Astrocyte (in vitro differentiated cells and primary cell): ENCODE results near the gene CD22. TPM values are rescaled to one million over a fixed set of nuclear protein-coding genes. Genes with fewer than 3 reads are reported as not detected.
"Not testable (repeated sequence)": the region's sequence is repeated elsewhere in the genome, so short reads cannot be mapped to it uniquely, and the experiment has no call there.

Experiments
- DNase-seq: peaks from one replicate; pipeline ENCODE4 v3.0.0-alpha.2; 2010; ENCODE audit warnings: low read depth
- FAIRE-seq: peaks from 2 replicates; lab custom pipeline; 2011; peaks lifted over from hg19 to GRCh38; lab: Jason Lieb, UNC
- H2AFZ ChIP-seq: 2 replicates; pipeline ENCODE4 v1.6.0; 2012; ENCODE audit warnings: low read depth, low read length, inconsistent platforms
- H3K27ac ChIP-seq: 2 replicates; pipeline ENCODE4 v1.5.1; 2011; ENCODE audit warnings: low read depth, low read length, inconsistent platforms
- H3K27me3 ChIP-seq: 2 replicates; pipeline ENCODE4 v1.6.0; 2011; ENCODE audit warnings: low read length, inconsistent platforms; ENCODE audit not compliant: insufficient read depth
- H3K36me3 ChIP-seq: 2 replicates; pipeline ENCODE4 v1.5.1; 2011; ENCODE audit warnings: low read length, inconsistent platforms; ENCODE audit not compliant: insufficient read depth
- H3K4me1 ChIP-seq: 2 replicates; pipeline ENCODE4 v1.5.1; 2011; ENCODE audit warnings: low read length, inconsistent platforms; ENCODE audit not compliant: insufficient read depth
- H3K4me2 ChIP-seq: 2 replicates; pipeline ENCODE4 v1.6.0; 2012; ENCODE audit warnings: low read length, inconsistent platforms
- H3K4me3 ChIP-seq: 2 replicates; pipeline ENCODE4 v1.5.1; 2011; ENCODE audit warnings: low read depth, mild to moderate bottlenecking, low read length, inconsistent platforms; ENCODE audit not compliant: insufficient read depth
- H3K79me2 ChIP-seq: 2 replicates; pipeline ENCODE4 v1.6.0; 2012; ENCODE audit warnings: mild to moderate bottlenecking, low read length, inconsistent platforms; ENCODE audit not compliant: insufficient read depth
- H3K9ac ChIP-seq: 2 replicates; pipeline ENCODE4 v1.6.0; 2012; ENCODE audit warnings: mild to moderate bottlenecking, low read length, inconsistent platforms
- H3K9me3 ChIP-seq: 2 replicates; pipeline ENCODE4 v1.5.1; 2012; ENCODE audit warnings: low read depth, mild to moderate bottlenecking, low read length, inconsistent platforms; ENCODE audit not compliant: insufficient read depth
- H4K20me1 ChIP-seq: 2 replicates; pipeline ENCODE4 v1.6.0; 2012; ENCODE audit warnings: low read length, inconsistent platforms; ENCODE audit not compliant: insufficient read depth
- H3K27ac Mint-ChIP-seq: one replicate; pipeline ENCODE4 v1.8.0; 2021; ENCODE audit warnings: mild to moderate bottlenecking, mixed read lengths; ENCODE audit not compliant: unreplicated experiment
- H3K27me3 Mint-ChIP-seq: one replicate; pipeline ENCODE4 v1.8.0; 2021; ENCODE audit warnings: low read depth, mixed read lengths; ENCODE audit not compliant: unreplicated experiment
- H3K36me3 Mint-ChIP-seq: one replicate; pipeline ENCODE4 v1.8.0; 2021; ENCODE audit warnings: low read depth, mixed read lengths; ENCODE audit not compliant: unreplicated experiment
- H3K4me1 Mint-ChIP-seq: one replicate; pipeline ENCODE4 v1.8.0; 2021; ENCODE audit warnings: low read depth, mixed read lengths; ENCODE audit not compliant: unreplicated experiment
- H3K4me3 Mint-ChIP-seq: one replicate; pipeline ENCODE4 v1.8.0; 2021; ENCODE audit warnings: mild to moderate bottlenecking, moderate library complexity, mixed read lengths; ENCODE audit not compliant: unreplicated experiment
- H3K9me3 Mint-ChIP-seq: one replicate; pipeline ENCODE4 v1.8.0; 2021; ENCODE audit warnings: mild to moderate bottlenecking, mixed read lengths; ENCODE audit not compliant: unreplicated experiment
- CTCF ChIP-seq: IDR thresholded peaks from 2 replicates; pipeline ENCODE4 v1.5.1; 2011; ENCODE audit warnings: low read depth, mild to moderate bottlenecking, inconsistent platforms, low read length, moderate library complexity; ENCODE audit not compliant: insufficient read depth
- EZH2 ChIP-seq: IDR thresholded peaks from 2 replicates; pipeline ENCODE4 v1.6.1; 2012; ENCODE audit warnings: mild to moderate bottlenecking, low read length, inconsistent platforms; ENCODE audit not compliant: insufficient read depth
- total RNA-seq: library from RNA; stranded (reverse); gene quantifications from 2 replicates; pipeline ENCODE4 v1.2.1, GENCODE V29; 2021

CD22 gene
- total RNA-seq, 1 donor from 2014 or later = not detected

- not testable (repeated sequence) for H3K27ac Mint-ChIP-seq, H2AFZ ChIP-seq, H3K9me3 Mint-ChIP-seq, H3K4me1 ChIP-seq, H4K20me1 ChIP-seq, H3K36me3 ChIP-seq, DNase-seq, H3K4me3 Mint-ChIP-seq, H3K4me3 ChIP-seq, FAIRE-seq, H3K9me3 ChIP-seq, H3K4me1 Mint-ChIP-seq, H3K79me2 ChIP-seq, H3K4me2 ChIP-seq, H3K27ac ChIP-seq, H3K9ac ChIP-seq, H3K36me3 Mint-ChIP-seq
- peaks cover 15% of the 10 kb centered on the region for H3K27me3 ChIP-seq
- H3K27me3 Mint-ChIP-seq = peaks cover 37% of the 10 kb centered on the region
These were observed 42.9 kb upstream of the CD22 start for GRCh38 chr19:35286101-35286500.

DNA sequence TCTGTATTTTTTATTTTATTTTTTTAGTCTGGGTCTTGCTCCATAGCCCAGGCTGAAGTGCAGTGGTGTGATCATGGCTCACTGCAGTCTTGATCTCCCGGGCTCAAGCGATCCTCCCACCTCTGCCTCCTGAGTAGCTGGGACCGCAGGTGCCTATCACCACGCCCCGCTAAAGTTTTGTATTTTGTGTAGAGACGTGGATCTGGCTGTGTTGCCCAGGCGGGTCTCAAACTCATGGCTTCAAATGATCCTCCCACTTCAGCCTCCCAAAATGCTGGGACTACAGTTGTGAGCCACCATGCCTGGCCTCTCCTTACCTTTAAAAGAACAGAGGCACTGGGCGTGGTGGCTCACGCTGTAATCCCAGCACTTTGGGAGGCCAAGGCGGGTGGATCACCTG, 41.3 kb upstream of the CD22 start:
- no peak overlapping the region for H3K4me3 ChIP-seq
- FAIRE-seq (no peak), DNase-seq (no peak)
- H3K27me3 ChIP-seq = peaks cover 12% of the 10 kb centered on the region
- H3K9me3 ChIP-seq = no peaks in the 10 kb centered on the region
- no peaks in the 10 kb centered on the region for H3K36me3 Mint-ChIP-seq
- no peak overlapping the region for H3K4me3 Mint-ChIP-seq
- H3K27ac ChIP-seq = no peak overlapping the region
- no peaks in the 10 kb centered on the region for H3K4me1 ChIP-seq
- H4K20me1 ChIP-seq = no peaks in the 10 kb centered on the region
- no peak overlapping the region for H3K9ac ChIP-seq
- H2AFZ ChIP-seq = no peak overlapping the region
- TF ChIP-seq CTCF (no peak), EZH2 (no peak)
- H3K27ac Mint-ChIP-seq = no peak overlapping the region
- H3K27me3 Mint-ChIP-seq = peaks cover 33% of the 10 kb centered on the region
- H3K79me2 ChIP-seq = no peaks in the 10 kb centered on the region
- no peaks in the 10 kb centered on the region for H3K36me3 ChIP-seq
- H3K4me2 ChIP-seq = no peak overlapping the region
- no peaks in the 10 kb centered on the region for H3K4me1 Mint-ChIP-seq
- no peaks in the 10 kb centered on the region for H3K9me3 Mint-ChIP-seq

DNA sequence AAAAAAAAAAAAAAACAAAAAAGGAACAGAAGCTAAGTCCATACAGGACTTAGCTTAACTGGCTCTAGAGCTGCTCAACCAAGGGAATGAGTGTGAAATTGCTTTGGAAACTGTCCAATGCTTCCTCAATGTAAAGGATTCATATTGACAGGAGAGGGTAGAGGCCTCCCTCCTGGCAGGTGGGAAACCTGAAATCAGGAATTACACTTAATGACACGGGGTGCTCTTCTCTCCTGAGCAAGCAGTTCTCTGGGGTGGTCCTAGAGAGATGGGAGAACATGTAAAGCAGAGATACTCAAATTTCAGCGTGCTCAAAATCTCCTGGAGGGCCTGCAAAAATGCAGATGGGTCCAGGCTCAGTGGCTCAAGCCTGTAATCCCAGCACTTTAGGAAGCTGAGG, 40.7 kb upstream of the CD22 start:
- H3K27me3 Mint-ChIP-seq = peaks cover 33% of the 10 kb centered on the region
- H3K36me3 Mint-ChIP-seq = no peaks in the 10 kb centered on the region
- H3K27me3 ChIP-seq = peaks cover 9% of the 10 kb centered on the region
- H3K4me1 Mint-ChIP-seq = no peaks in the 10 kb centered on the region
- no peaks in the 10 kb centered on the region for H3K9me3 Mint-ChIP-seq
- no peak overlapping the region for H3K27ac Mint-ChIP-seq
- TF ChIP-seq CTCF (no peak), EZH2 (no peak)
- H3K79me2 ChIP-seq = no peaks in the 10 kb centered on the region
- no peak overlapping the region for H3K4me3 Mint-ChIP-seq
- DNase-seq (no peak), FAIRE-seq (no peak)
- H3K27ac ChIP-seq = no peak overlapping the region
- H2AFZ ChIP-seq = no peak overlapping the region
- H3K9me3 ChIP-seq = no peaks in the 10 kb centered on the region
- no peak overlapping the region for H3K9ac ChIP-seq
- H3K36me3 ChIP-seq = no peaks in the 10 kb centered on the region
- H3K4me1 ChIP-seq = no peaks in the 10 kb centered on the region
- no peaks in the 10 kb centered on the region for H4K20me1 ChIP-seq
- no peak overlapping the region for H3K4me3 ChIP-seq
- no peak overlapping the region for H3K4me2 ChIP-seq
